Kidney (tissue), 14 donors: Measurements from ENCODE around the gene LRP6. TPM values are rescaled to one million over a fixed set of nuclear protein-coding genes. Genes with fewer than 3 reads are reported as not detected.
A peak's percentile ranks its signal among the peaks of the same experiment; 100 is the strongest.
"Not testable (repeated sequence)": the region's sequence is repeated elsewhere in the genome, so short reads cannot be mapped to it uniquely, and the experiment has no call there.

Source experiments
- DNase-seq, 5 donors: peaks; one replicate each; pipeline ENCODE4 v3.0.0-alpha.2; 2013 to 2020
- FAIRE-seq: peaks from 2 replicates; lab custom pipeline; 2012; peaks lifted over from hg19 to GRCh38; lab: Jason Lieb, UNC
- H3K27ac ChIP-seq, 2 donors: one replicate each; pipeline ENCODE4 v1.7.0; 2013; ENCODE audit warnings: low read depth in 2 of 2, low read length in 2 of 2, inconsistent platforms in 1 of 2
- H3K27me3 ChIP-seq: one replicate; pipeline ENCODE4 v1.7.1; 2013; ENCODE audit warnings: low read length, inconsistent platforms; ENCODE audit not compliant: control insufficient read depth, insufficient read depth
- H3K36me3 ChIP-seq, 3 donors: one replicate each; pipeline versions ENCODE4 v1.7.0 to v1.7.1; 2013; ENCODE audit warnings: low read length in 3 of 3, control low read depth in 1 of 3, inconsistent platforms in 1 of 3; ENCODE audit not compliant: insufficient read depth in 3 of 3, control insufficient read depth in 2 of 3
- H3K4me1 ChIP-seq, 3 donors: one replicate each; pipeline versions ENCODE4 v1.7.0 to v1.7.1; 2013; ENCODE audit warnings: low read length in 3 of 3, inconsistent platforms in 1 of 3, low read depth in 1 of 3; ENCODE audit not compliant: control insufficient read depth in 2 of 3, insufficient read depth in 2 of 3
- H3K4me3 ChIP-seq, 3 donors: one replicate each; pipeline versions ENCODE4 v1.7.0 to v1.8.1; 2013; ENCODE audit warnings: low read length in 3 of 3, control low read depth in 1 of 3, inconsistent platforms in 1 of 3
- H3K9ac ChIP-seq, 3 donors: one replicate each; pipeline versions ENCODE4 v1.7.0 to v1.7.1; 2013; ENCODE audit warnings: low read length in 3 of 3, control low read depth in 1 of 3, inconsistent platforms in 1 of 3
- H3K9me3 ChIP-seq, 3 donors: one replicate each; pipeline versions ENCODE4 v1.7.0 to v1.7.1; 2013; ENCODE audit warnings: low read length in 3 of 3, control low read depth in 1 of 3, inconsistent platforms in 1 of 3; ENCODE audit not compliant: control insufficient read depth in 2 of 3, insufficient read depth in 1 of 3
- CTCF ChIP-seq: IDR thresholded peaks from 3 replicates; pipeline ENCODE4 v1.5.1; 2012; ENCODE audit warnings: mild to moderate bottlenecking, moderate library complexity, borderline replicate concordance; ENCODE audit not compliant: insufficient read depth; ENCODE audit errors: extremely low read depth
- intact Hi-C: fragments of 100-400 bp; cut with DNase I; formaldehyde crosslinking; loops from one replicate; pipeline ENCODE4 v1.11.1; 2022
- polyA plus RNA-seq: library from polyadenylated mRNA; stranded (reverse); fragments of 350-450 nt; fragmentation: Illumina TruSeq; extraction: RNeasy Lipid Tissue Mini Kit (QIAGEN cat#74804); gene quantifications from one replicate; pipeline ENCODE4 v1.2.3, GENCODE V29; 2014; ENCODE audit warnings: low read depth, low replicate concordance; ENCODE audit not compliant: insufficient read depth
- total RNA-seq: library from RNA; stranded (reverse); fragmentation: NEBNext Ultra II Directional; extraction: Animal tissue kit (Norgen Biotek cat#: 25700); gene quantifications from one replicate; pipeline ENCODE4 v1.2.1, GENCODE V29; 2021
- donor health status: control.
- donor health status: control.
- donor health status: control.
- donor health status: control.
- donor health status: control.
- donor health status: DM: yes; HTN: yes; CAD: no.
- donor health status: Normal renal cell carcinoma (clear cell type).

LRP6 gene
- total and polyA plus RNA-seq, 2 donors from 2014 or later = 7.5 to 44.1 TPM

- no peaks in the 10 kb centered on the region for H3K9me3 ChIP-seq
- no peaks in the 10 kb centered on the region for H3K36me3 ChIP-seq
- intact Hi-C loops = no loop called here
- peaks cover 0 to 8% (median 0%) of the 10 kb centered on the region in 3 donors for H3K4me1 ChIP-seq
- H3K4me3 ChIP-seq = peak overlapping the region; percentile 78 to 93 (median 79)
- H3K9ac ChIP-seq = peak overlapping the region; percentile 66 to 94 (median 86)
- TF ChIP-seq CTCF = no peak
- DNase-seq (peak in 3 of 5 donors; percentile 41 to 72 (median 52)), FAIRE-seq (no peak)
- H3K27me3 ChIP-seq = no peaks in the 10 kb centered on the region
- peak overlapping the region; percentile 100 for H3K27ac ChIP-seq
Measured at GRCh38 chr12:12265571-12266388, 1.1 kb downstream of the LRP6 start.

GRCh38 chr12:12265035-12265434, 1.8 kb downstream of the LRP6 start:
- no peaks in the 10 kb centered on the region for H3K9me3 ChIP-seq
- peak overlapping the region; percentile 66 to 94 (median 86) for H3K9ac ChIP-seq
- DNase-seq (no peak), FAIRE-seq (no peak)
- intact Hi-C loops = no loop called here
- H3K4me3 ChIP-seq = peak overlapping the region; percentile 78 to 93 (median 79)
- H3K36me3 ChIP-seq = no peaks in the 10 kb centered on the region
- H3K27me3 ChIP-seq = no peaks in the 10 kb centered on the region
- peaks cover 0 to 8% (median 0%) of the 10 kb centered on the region in 3 donors for H3K4me1 ChIP-seq
- no peak for TF ChIP-seq CTCF
- peak overlapping the region in 1 of 2 donors; percentile 100 for H3K27ac ChIP-seq

DNA sequence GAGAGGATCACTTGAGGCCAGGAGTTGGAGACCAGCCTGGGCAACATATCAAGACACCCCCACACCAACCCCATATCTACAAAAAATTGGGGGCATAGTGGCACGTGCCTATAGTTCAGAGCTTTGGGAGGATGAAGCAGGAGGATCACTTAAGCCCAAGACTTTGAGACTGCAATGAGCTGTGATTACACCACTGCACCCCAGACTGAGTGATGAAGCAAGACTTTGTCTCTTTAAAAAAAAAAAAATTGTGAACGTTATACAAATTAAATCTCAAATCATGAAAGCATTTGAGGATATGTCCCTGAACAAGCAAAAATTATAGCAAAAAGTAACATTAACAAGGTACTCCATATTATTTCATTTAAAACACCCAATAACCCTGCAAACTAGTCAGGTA, 2.9 kb downstream of the LRP6 start:
- intact Hi-C loops = no loop called here
- Histone ChIP-seq H3K27me3 (no peaks in the 10 kb centered on the region), H3K9ac (no peak overlapping the region), H3K27ac (no peak overlapping the region), H3K36me3 (no peaks in the 10 kb centered on the region), H3K9me3 (no peaks in the 10 kb centered on the region), H3K4me1 (peaks cover 0 to 8% (median 0%) of the 10 kb centered on the region in 3 donors), H3K4me3 (peak overlapping the region in 1 of 3 donors; percentile 78)
- DNase-seq (no peak), FAIRE-seq (no peak)
- TF ChIP-seq CTCF = no peak

DNA sequence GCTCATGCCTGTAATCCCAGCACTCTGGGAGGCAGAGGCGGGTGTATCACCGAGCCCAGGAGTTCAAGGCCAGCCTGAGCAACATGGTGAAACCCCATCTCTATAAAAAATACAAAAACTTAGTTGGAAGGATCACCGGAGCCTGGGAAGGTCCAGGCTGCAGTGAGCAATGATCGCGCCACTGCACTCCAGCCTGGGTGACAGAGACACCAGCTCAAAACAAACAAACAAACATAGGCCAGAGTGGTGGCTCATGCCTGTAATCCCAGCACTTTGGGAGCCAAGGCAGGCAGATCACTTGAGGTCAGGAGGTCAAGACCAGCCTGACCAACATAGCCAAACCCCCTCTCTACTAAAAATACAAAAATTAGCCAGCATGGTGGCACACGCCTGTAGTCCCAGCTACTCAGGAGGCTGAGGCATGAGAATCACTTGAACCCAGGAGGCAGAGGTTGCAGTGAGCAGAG, 10.5 kb downstream of the LRP6 start:
- H3K27ac ChIP-seq, H3K4me3 ChIP-seq, DNase-seq, intact Hi-C loops, H3K36me3 ChIP-seq, H3K4me1 ChIP-seq, H3K9ac ChIP-seq, H3K27me3 ChIP-seq, H3K9me3 ChIP-seq, FAIRE-seq: not testable (repeated sequence)
